Fibroblast of the aortic adventitia (primary cell): ENCODE results near the gene AMT. TPM values are rescaled to one million over a fixed set of nuclear protein-coding genes. Genes with fewer than 3 reads are reported as not detected.

Source experiments
- DNase-seq: peaks from one replicate; pipeline ENCODE4 v3.0.0-alpha.2; 2010; ENCODE audit warnings: low read depth
- H3K4me3 ChIP-seq: 2 replicates; pipeline ENCODE4 v1.5.1; 2011; ENCODE audit warnings: low read depth, mild to moderate bottlenecking, control low read depth, low read length, moderate library complexity
- small RNA-seq: library from RNA; depleted of rRNA; stranded (forward); fragments of <200 nt; gene quantifications from one replicate; pipeline ENCODE3, GENCODE V24; 2012
- total RNA-seq: library from RNA; depleted of rRNA; stranded (reverse); fragments of >200 nt; gene quantifications from 2 replicates; pipeline ENCODE4 v1.2.3, GENCODE V29; 2012; ENCODE audit warnings: low replicate concordance
- TF ChIP-seq, protein P1 (sequence below): IDR thresholded peaks from 2 replicates; pipeline ENCODE4 v1.5.1; 2011; ENCODE audit warnings: mild to moderate bottlenecking, low read length, control low read depth, inconsistent platforms; ENCODE audit not compliant: insufficient read depth

The AMT gene
- total RNA-seq, 1 donor: 0.63 TPM

- H3K4me3 ChIP-seq: no peak overlapping the region
- TF ChIP-seq, protein P1, sequence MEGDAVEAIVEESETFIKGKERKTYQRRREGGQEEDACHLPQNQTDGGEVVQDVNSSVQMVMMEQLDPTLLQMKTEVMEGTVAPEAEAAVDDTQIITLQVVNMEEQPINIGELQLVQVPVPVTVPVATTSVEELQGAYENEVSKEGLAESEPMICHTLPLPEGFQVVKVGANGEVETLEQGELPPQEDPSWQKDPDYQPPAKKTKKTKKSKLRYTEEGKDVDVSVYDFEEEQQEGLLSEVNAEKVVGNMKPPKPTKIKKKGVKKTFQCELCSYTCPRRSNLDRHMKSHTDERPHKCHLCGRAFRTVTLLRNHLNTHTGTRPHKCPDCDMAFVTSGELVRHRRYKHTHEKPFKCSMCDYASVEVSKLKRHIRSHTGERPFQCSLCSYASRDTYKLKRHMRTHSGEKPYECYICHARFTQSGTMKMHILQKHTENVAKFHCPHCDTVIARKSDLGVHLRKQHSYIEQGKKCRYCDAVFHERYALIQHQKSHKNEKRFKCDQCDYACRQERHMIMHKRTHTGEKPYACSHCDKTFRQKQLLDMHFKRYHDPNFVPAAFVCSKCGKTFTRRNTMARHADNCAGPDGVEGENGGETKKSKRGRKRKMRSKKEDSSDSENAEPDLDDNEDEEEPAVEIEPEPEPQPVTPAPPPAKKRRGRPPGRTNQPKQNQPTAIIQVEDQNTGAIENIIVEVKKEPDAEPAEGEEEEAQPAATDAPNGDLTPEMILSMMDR: no peak
- DNase-seq: no peak
Measured at GRCh38 chr3:49371946-49372345, 50.3 kb downstream of the AMT start.

DNA sequence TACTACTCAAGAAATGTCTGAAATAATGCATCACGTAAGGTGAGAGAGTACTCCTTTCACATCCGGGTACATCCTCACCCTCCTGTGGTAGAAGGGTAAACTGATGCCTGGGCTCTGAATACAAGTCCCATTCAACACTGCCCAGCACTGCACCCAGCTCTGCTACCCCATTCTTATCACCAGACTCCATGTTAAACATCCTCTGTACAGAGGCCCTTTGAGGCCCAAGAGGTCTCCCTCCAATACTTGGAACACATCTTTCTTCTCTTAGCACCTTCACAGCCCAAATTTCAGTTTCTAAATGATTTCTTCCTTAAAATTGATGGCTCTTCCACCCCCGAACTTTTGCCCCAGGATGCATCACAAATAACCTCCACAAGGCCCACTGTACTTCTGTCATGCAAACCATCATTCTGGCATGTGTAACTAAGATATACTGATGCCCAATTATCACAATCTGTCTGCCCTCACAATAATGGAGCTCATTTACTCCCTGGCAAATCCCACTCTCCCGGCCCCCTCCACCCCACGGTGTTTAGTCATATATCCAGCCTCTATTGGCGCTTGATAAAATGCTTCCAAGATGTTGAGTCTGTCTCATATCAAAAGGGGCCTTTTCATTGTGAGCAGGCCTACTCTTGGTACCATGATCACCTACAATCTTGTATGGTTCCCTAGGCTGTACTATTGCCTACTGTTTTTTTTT is 51.5 kb downstream of the AMT start:
- TF ChIP-seq, protein P1: no peak
- DNase-seq: no peak
- no peak overlapping the region for H3K4me3 ChIP-seq

Small RNA genes lying within 50 kb of the gene (small RNA-seq; reads per million reads assigned to genes)
- gene RNA5SP130: not detected

Other genes with a start within 250 kb of the AMT start
- 1.3 and 2.9 TPM in 2 replicates for gene C3orf62, start 145.2 kb downstream of the AMT start, total RNA-seq
- gene USP4, start 82.4 kb downstream of the AMT start, total RNA-seq: 23.0 and 28.9 TPM in 2 replicates
- gene GPX1, start 64.1 kb downstream of the AMT start, total RNA-seq: 167 and 295 TPM in 2 replicates
- gene RHOA, start 10.5 kb downstream of the AMT start, total RNA-seq: 643 and 840 TPM in 2 replicates
- 22.7 and 27.8 TPM in 2 replicates for gene TCTA, start 10.1 kb downstream of the AMT start, total RNA-seq
- 2.8 and 6.0 TPM in 2 replicates for gene NICN1, start 6.9 kb upstream of the AMT start, total RNA-seq
- gene DAG1, start 47.8 kb upstream of the AMT start, total RNA-seq: 34.1 and 63.4 TPM in 2 replicates
- gene BSN, start 132.0 kb upstream of the AMT start, total RNA-seq: 0.08 and 0.27 TPM in 2 replicates